Right renal pelvis (tissue), 4 donors: ENCODE measurements around the gene PRKCZ. TPM values are rescaled to one million over a fixed set of nuclear protein-coding genes. Genes with fewer than 3 reads are reported as not detected.

Source experiments
- DNase-seq, 4 donors: peaks; one replicate each; pipeline ENCODE4 v3.0.0-alpha.2; 2013; ENCODE audit warnings: low read depth in 4 of 4, low spot score in 3 of 4, missing footprints in 1 of 4
- polyA plus RNA-seq, 4 donors: library from polyadenylated mRNA; unstranded; fragments of 120-200 nt; gene quantifications; one replicate each; pipeline ENCODE4 v1.2.1, GENCODE V29; 2013; ENCODE audit not compliant: insufficient read length in 4 of 4

Gene PRKCZ
- polyA plus RNA-seq, result 10 to 100 TPM; 32.8 to 37.0 (median 34.0) TPM

- DNase-seq, result peak in 3 of 4 donors; percentile 69 to 80 (median 72)
Measured at GRCh38 chr1:2049718-2050431, at the start of gene PRKCZ. Gene PRKCZ, plus strand, starts transcription at chr1:2050411. Its CDS starts 220 bp downstream, at chr1:2050631.

GRCh38 chr1:2000432-2000831, 49.8 kb upstream of the PRKCZ start:
- no peak for DNase-seq

GRCh38 chr1:2000850-2001249, 49.4 kb upstream of the PRKCZ start:
- DNase-seq, result no peak

- no peak for DNase-seq
Measured at GRCh38 chr1:2001773-2002411, 48.3 kb upstream of the PRKCZ start.

GRCh38 chr1:2003541-2004131, 46.6 kb upstream of the PRKCZ start, which contains the start of gene CFAP74:
Gene CFAP74, minus strand, starts transcription at chr1:2003786. Its CDS starts 12,830 bp downstream, at chr1:1990956.
- DNase-seq, result no peak

GRCh38 chr1:2004856-2005255, 45.4 kb upstream of the PRKCZ start:
- no peak for DNase-seq

GRCh38 chr1:2009101-2010053, 40.8 kb upstream of the PRKCZ start:
- DNase-seq, result no peak

- no peak for DNase-seq
Measured at GRCh38 chr1:2014181-2014580, 36.0 kb upstream of the PRKCZ start.

GRCh38 chr1:2014741-2015735, 35.2 kb upstream of the PRKCZ start:
- DNase-seq, result no peak

- DNase-seq, result no peak
Measured at GRCh38 chr1:2016123-2016522, 34.1 kb upstream of the PRKCZ start.

- DNase-seq, result no peak
Measured at GRCh38 chr1:2018217-2019171, 31.7 kb upstream of the PRKCZ start.

- DNase-seq, result no peak
Measured at GRCh38 chr1:2019172-2019543, 31.1 kb upstream of the PRKCZ start, which contains the start of gene GABRD. Gene GABRD, plus strand, starts transcription at chr1:2019345. Its CDS starts 79 bp downstream, at chr1:2019424.

- DNase-seq, result no peak
Measured at GRCh38 chr1:2019571-2020309, 30.5 kb upstream of the PRKCZ start.

GRCh38 chr1:2020310-2020655, 29.9 kb upstream of the PRKCZ start:
- no peak for DNase-seq

- no peak for DNase-seq
Measured at GRCh38 chr1:2021550-2021949, 28.7 kb upstream of the PRKCZ start.

- DNase-seq, result no peak
Measured at GRCh38 chr1:2022063-2022770, 28.0 kb upstream of the PRKCZ start.

GRCh38 chr1:2023187-2023586, 27.0 kb upstream of the PRKCZ start:
- no peak for DNase-seq
